Left lung (tissue), 10 donors: ENCODE measurements around the gene GDI2. TPM values are rescaled to one million over a fixed set of nuclear protein-coding genes. Genes with fewer than 3 reads are reported as not detected.

Source experiments
- ATAC-seq: fragments of 200-7000 bp; cut with Tn5 transposase; one replicate; pipeline ENCODE4 v1.9.1; 2020; ENCODE audit warnings: moderate library complexity
- DNase-seq, 4 donors: peaks; one replicate each; pipeline ENCODE4 v3.0.0-alpha.2; 2013 to 2020
- H3K27ac ChIP-seq, 2 donors: fragments of 200-600 bp; sonication (generic) in 1 of 2; one replicate each; pipeline versions ENCODE4 v1.5.0 to v1.8.0; 2020 to 2021
- H3K27me3 ChIP-seq, 2 donors: fragments of 200-600 bp; sonication (generic) in 1 of 2; one replicate each; pipeline versions ENCODE4 v1.5.0 to v1.8.0; 2020 to 2021
- H3K36me3 ChIP-seq, 2 donors: fragments of 200-600 bp; sonication (generic) in 1 of 2; one replicate each; pipeline versions ENCODE4 v1.5.0 to v1.8.0; 2020 to 2021
- H3K4me1 ChIP-seq, 2 donors: fragments of 200-600 bp; one replicate each; pipeline ENCODE4 v1.8.0; 2021
- H3K4me3 ChIP-seq, 2 donors: fragments of 200-600 bp; sonication (generic) in 1 of 2; one replicate each; pipeline versions ENCODE4 v1.5.0 to v1.8.0; 2020 to 2021; ENCODE audit warnings: mild to moderate bottlenecking in 1 of 2
- H3K9me3 ChIP-seq, 2 donors: fragments of 200-600 bp; sonication (generic) in 1 of 2; one replicate each; pipeline versions ENCODE4 v1.5.0 to v1.8.0; 2020 to 2021
- intact Hi-C, 2 donors: fragments of 100-400 bp; cut with DNase I; formaldehyde crosslinking; loops; one replicate each; pipeline versions ENCODE4 v1.11.2 to v1.14.2; 2022
- polyA plus RNA-seq, 6 donors: library from polyadenylated mRNA; unstranded; fragments of 120-200 nt; gene quantifications; one replicate each; pipeline ENCODE4 v1.2.1, GENCODE V29; 2013; ENCODE audit not compliant: insufficient read length in 6 of 6
- total RNA-seq, 2 donors: library from RNA; stranded (reverse); fragmentation: NEBNext Ultra II Directional; extraction: Animal tissue kit (Norgen Biotek cat#: 25700); gene quantifications; one replicate each; pipeline ENCODE4 v1.2.1, GENCODE V29; 2021
- TF ChIP-seq, protein P1 (sequence below), 2 donors: fragments of 200-600 bp; sonication (generic) in 1 of 2; IDR thresholded peaks; one replicate each; pipeline versions ENCODE4 v1.5.0 to v1.8.0; 2021; ENCODE audit warnings: antibody characterized with exemption in 2 of 2
- donor health status: DM: no; HTN: yes; CAD: no.
- donor health status: DM: no; HTN: no; CAD: no.

Gene GDI2
- total and polyA plus RNA-seq, 8 donors, result 196 to 304 (median 252) TPM

DNA sequence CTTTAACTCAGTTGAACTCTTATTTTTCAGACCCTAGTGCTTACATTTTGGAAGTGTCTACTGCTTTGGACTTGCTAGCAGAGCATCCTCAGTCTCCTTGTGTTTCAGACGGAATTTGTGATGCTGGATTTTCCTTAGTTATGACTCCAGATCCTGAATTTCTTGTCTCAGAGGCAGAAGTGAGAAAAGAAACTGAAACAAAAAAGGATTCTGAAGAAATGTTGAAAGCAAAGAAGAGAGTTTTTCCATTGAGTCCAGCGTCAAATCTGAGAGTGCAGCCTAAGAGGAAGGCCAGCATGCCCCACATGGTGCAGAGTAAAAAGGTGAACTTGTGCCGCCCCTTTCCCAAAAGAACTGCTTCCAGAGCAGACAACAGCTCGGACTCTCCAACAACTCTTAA, 82.5 kb downstream of the GDI2 start:
- Histone ChIP-seq H3K4me3 (no peak overlapping the region), H3K9me3 (no peaks in the 10 kb centered on the region), H3K27me3 (no peaks in the 10 kb centered on the region), H3K27ac (no peak overlapping the region), H3K36me3 (peaks cover 0 to 67% of the 10 kb centered on the region in 2 donors), H3K4me1 (no peaks in the 10 kb centered on the region)
- TF ChIP-seq, protein P1, sequence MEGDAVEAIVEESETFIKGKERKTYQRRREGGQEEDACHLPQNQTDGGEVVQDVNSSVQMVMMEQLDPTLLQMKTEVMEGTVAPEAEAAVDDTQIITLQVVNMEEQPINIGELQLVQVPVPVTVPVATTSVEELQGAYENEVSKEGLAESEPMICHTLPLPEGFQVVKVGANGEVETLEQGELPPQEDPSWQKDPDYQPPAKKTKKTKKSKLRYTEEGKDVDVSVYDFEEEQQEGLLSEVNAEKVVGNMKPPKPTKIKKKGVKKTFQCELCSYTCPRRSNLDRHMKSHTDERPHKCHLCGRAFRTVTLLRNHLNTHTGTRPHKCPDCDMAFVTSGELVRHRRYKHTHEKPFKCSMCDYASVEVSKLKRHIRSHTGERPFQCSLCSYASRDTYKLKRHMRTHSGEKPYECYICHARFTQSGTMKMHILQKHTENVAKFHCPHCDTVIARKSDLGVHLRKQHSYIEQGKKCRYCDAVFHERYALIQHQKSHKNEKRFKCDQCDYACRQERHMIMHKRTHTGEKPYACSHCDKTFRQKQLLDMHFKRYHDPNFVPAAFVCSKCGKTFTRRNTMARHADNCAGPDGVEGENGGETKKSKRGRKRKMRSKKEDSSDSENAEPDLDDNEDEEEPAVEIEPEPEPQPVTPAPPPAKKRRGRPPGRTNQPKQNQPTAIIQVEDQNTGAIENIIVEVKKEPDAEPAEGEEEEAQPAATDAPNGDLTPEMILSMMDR (IDR thresholded peaks at IDR 0.05), result no peak
- intact Hi-C loops, result no loop called here
- DNase-seq (no peak), ATAC-seq (no peak)

DNA sequence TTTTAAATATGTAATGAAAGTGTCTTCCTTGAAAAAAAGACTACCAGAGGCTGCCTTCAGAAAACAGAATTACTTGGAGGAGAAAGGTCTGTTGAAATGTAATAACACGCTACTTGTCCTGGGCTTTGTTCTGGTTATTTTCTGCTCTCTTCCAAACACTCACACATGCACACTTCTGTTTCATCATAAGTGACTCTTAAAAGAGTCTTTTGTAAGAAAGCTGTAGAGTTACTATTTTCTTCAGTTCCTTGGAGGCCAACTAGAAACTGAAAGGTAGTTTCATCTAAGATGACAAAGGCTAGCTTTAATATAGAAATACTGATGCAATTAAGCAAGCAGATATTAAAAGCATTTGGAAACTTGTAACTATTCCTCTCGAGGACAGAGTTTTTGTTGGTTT, 89.5 kb downstream of the GDI2 start:
- H3K4me3 ChIP-seq, result no peak overlapping the region
- peak overlapping the region in 1 of 2 donors; percentile 20 for H3K27ac ChIP-seq
- H3K4me1 ChIP-seq, result no peaks in the 10 kb centered on the region
- H3K9me3 ChIP-seq, result no peaks in the 10 kb centered on the region
- TF ChIP-seq, protein P1 (IDR thresholded peaks at IDR 0.05), result no peak
- ATAC-seq (peak; percentile 81), DNase-seq (peak in 1 of 4 donors; percentile 28)
- no peaks in the 10 kb centered on the region for H3K27me3 ChIP-seq
- H3K36me3 ChIP-seq, result peaks cover 0 to 61% of the 10 kb centered on the region in 2 donors
- intact Hi-C loops, result no loop called here

DNA sequence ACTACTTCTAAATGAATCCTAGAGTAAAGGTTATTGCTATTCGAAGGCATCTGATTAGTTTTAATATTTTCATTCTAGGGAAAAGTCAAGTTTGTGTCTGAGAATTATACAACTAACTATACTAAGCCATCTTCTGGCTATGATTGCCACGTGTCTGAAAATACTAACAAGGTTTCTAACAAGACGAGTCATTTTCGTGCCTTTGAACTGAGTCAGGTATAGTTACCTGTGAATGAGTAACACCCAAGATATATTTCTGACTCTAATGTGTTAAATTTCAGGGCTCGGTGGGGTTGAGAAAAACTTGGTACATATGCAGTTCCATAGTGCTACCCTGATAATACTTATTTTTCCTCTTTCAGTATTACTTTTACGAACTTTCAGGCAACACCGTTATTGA, 93.1 kb downstream of the GDI2 start:
- no peak overlapping the region for H3K4me3 ChIP-seq
- H3K9me3 ChIP-seq, result no peaks in the 10 kb centered on the region
- no peaks in the 10 kb centered on the region for H3K4me1 ChIP-seq
- ATAC-seq, result no peak
- TF ChIP-seq, protein P1 (IDR thresholded peaks at IDR 0.05), result no peak
- intact Hi-C loops, result no loop called here
- H3K27ac ChIP-seq, result no peak overlapping the region
- H3K36me3 ChIP-seq, result peaks cover 0 to 37% of the 10 kb centered on the region in 2 donors
- no peak for DNase-seq
- H3K27me3 ChIP-seq, result no peaks in the 10 kb centered on the region

DNA sequence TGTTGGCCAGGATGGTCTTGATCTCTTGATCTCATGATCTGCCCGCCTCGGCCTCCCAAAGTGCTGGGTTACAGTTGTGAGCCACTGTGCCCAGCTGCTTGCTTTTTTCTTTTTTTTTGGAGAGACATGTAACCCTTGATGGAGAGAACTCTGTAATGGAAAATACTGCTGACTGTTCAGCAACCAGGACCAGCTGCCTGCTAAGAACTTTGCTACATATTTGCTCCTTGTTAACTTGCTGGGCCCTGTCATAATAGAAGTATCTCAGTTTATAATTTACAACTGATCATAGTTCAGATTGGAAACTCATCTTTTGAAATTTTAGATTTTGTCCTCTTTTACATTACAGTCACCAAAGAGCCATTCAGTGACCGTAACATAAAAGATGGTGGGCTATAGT, 93.7 kb downstream of the GDI2 start:
- TF ChIP-seq, protein P1 (IDR thresholded peaks at IDR 0.05), result no peak
- no peaks in the 10 kb centered on the region for H3K27me3 ChIP-seq
- no peak overlapping the region for H3K27ac ChIP-seq
- intact Hi-C loops, result no loop called here
- H3K36me3 ChIP-seq, result peaks cover 0 to 32% of the 10 kb centered on the region in 2 donors
- H3K9me3 ChIP-seq, result no peaks in the 10 kb centered on the region
- no peaks in the 10 kb centered on the region for H3K4me1 ChIP-seq
- H3K4me3 ChIP-seq, result no peak overlapping the region
- peak in 1 of 4 donors; percentile 28 for DNase-seq
- ATAC-seq, result no peak

Other genes with a start within 250 kb of the GDI2 start
- gene ASB13, start 146.8 kb downstream of the GDI2 start, total RNA-seq, result 10 to 100 TPM; 12.9 to 19.6 TPM
- 10 to 100 TPM in 4 of 6 donors, 1 to 10 TPM in 2; 9.0 to 14.9 (median 11.4) TPM for gene ASB13, start 146.8 kb downstream of the GDI2 start, polyA plus RNA-seq
- 10 to 100 TPM; 54.1 to 66.5 TPM for gene TASOR2, start 128.6 kb downstream of the GDI2 start, total RNA-seq
- gene TASOR2, start 128.6 kb downstream of the GDI2 start, polyA plus RNA-seq, result 10 to 100 TPM; 35.5 to 45.3 (median 38.3) TPM
- 1 to 10 TPM; 4.4 to 4.5 TPM for gene ANKRD16, start 76.5 kb upstream of the GDI2 start, total RNA-seq
- gene ANKRD16, start 76.5 kb upstream of the GDI2 start, polyA plus RNA-seq, result 10 to 100 TPM; 10.6 to 13.0 (median 11.9) TPM
- gene FBH1, start 76.8 kb upstream of the GDI2 start, total RNA-seq, result 10 to 100 TPM; 74.7 to 77.4 TPM
- gene FBH1, start 76.8 kb upstream of the GDI2 start, polyA plus RNA-seq, result 10 to 100 TPM; 78.9 to 96.1 (median 88.1) TPM
- 10 to 100 TPM; 14.7 to 46.2 TPM for gene IL15RA, start 164.1 kb upstream of the GDI2 start, total RNA-seq
- 1 to 10 TPM; 4.4 to 9.1 (median 6.3) TPM for gene IL15RA, start 164.1 kb upstream of the GDI2 start, polyA plus RNA-seq
- gene IL2RA, start 248.9 kb upstream of the GDI2 start, total RNA-seq, result 1 to 10 TPM; 1.7 to 4.1 TPM
- under 1 TPM; 0.11 to 0.48 (median 0.26) TPM for gene IL2RA, start 248.9 kb upstream of the GDI2 start, polyA plus RNA-seq